Mammary epithelial cell (primary cell): ENCODE data around the gene GDA.

Experiments used
- CTCF ChIP-seq, 2 donors: IDR thresholded peaks in 1 of 2; conservative IDR thresholded peaks in 1 of 2; 2 replicates each; pipeline ENCODE4 v1.5.1; 2011 to 2012; ENCODE audit warnings: inconsistent platforms in 2 of 2, low read length in 2 of 2, mild to moderate bottlenecking in 2 of 2, control low read depth in 1 of 2, low read depth in 1 of 2; ENCODE audit not compliant: insufficient read depth in 1 of 2; ENCODE audit errors: extremely low read depth in 1 of 2
- EZH2 ChIP-seq: IDR thresholded peaks from 2 replicates; pipeline ENCODE4 v1.6.1; 2012; ENCODE audit warnings: low read length, inconsistent platforms, borderline replicate concordance

GRCh38 chr9:72204062-72204461 lies 54.8 kb downstream of the GDA start:
- no peak for TF ChIP-seq CTCF (conservative IDR thresholded peaks at IDR 0.05 in 1 of 2, IDR thresholded peaks at IDR 0.05 in 1 of 2; ENCODE audit: extremely low read depth in 1 of 2, insufficient read depth in 1 of 2, low read depth in 1 of 2, low read length in 2 of 2)
- TF ChIP-seq EZH2, result no peak
